ENCODE measurements around the gene PPP1R13B.
A peak's percentile ranks its signal among the peaks of the same experiment; 100 is the strongest.

The PPP1R13B gene

GRCh38 chr14:103710771-103711377 is 136.5 kb downstream of the PPP1R13B start:
- no peak for TF ChIP-seq CTCF (IDR thresholded peaks at IDR 0.05; ENCODE audit: low read depth, low read length, missing control alignments)
- DNase-seq (ENCODE audit: extremely low read depth, low read depth): no peak
- no peak overlapping the region for H3K4me3 ChIP-seq (replicated peaks; ENCODE audit: low read depth, low read length)

GRCh38 chr14:103709814-103710213 is 137.6 kb downstream of the PPP1R13B start:
- no peak overlapping the region for H3K4me3 ChIP-seq (replicated peaks; ENCODE audit: low read depth, low read length)
- DNase-seq (ENCODE audit: extremely low read depth, low read depth): no peak
- no peak for TF ChIP-seq CTCF (IDR thresholded peaks at IDR 0.05; ENCODE audit: low read depth, low read length, missing control alignments)

- DNase-seq (ENCODE audit: extremely low read depth, low read depth): no peak
These were observed 138.6 kb downstream of the PPP1R13B start for GRCh38 chr14:103708750-103709187.

DNA sequence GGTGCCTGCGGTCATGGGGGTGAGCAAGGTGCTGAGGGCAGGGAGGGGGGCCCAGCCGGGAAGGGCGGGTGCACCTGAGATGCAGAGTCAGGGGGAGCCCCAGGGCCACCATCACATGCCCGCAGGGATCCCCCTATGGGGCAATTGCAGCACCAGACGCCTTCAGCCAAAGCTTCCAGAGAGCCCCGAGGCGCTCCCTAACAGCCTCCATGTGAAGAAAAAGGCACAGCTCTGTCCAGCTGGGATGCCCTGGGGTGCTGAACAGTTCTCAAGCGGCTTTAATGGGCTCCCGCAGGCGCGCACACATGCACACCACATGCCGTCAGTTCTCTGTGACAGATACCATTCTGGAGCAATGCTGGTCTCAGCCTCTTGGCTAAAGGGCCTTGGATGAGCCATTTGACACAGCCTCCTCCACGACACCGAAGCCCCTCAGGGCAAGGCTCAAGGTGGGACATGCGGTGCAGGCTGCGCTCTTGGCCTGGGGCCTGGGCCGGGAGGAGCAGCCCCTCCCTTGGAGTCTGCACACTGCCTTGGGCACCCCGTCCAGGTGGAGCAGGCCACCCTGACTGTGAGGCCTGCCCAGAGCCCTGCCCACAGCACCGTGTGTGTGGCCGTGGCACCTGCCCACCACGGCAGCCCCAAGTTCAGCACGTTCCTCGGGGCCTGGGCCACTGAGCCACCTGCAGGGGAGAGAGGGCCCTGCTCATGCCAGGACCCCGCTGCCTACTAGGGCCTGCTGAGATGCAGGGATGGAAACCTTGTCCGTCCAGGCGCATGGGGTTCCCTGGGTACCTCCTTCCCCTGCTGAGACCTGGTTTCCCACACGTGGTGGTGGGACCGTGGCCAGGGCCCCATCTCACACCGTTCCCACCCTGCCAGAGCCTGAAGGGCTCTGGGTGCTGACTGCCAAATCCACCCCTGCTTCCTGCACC is 139.8 kb downstream of the PPP1R13B start:
- no peak for TF ChIP-seq CTCF (IDR thresholded peaks at IDR 0.05; ENCODE audit: low read depth, low read length, missing control alignments)
- no peak overlapping the region for H3K4me3 ChIP-seq (replicated peaks; ENCODE audit: low read depth, low read length)
- peak; percentile 39 for DNase-seq (ENCODE audit: extremely low read depth, low read depth)

More at GRCh38 chr14:103708750-103709187, 138.6 kb downstream of the PPP1R13B start:
- H3K4me3 ChIP-seq (replicated peaks; ENCODE audit: low read depth, low read length): no peak overlapping the region
- no peak for TF ChIP-seq CTCF (IDR thresholded peaks at IDR 0.05; ENCODE audit: low read depth, low read length, missing control alignments)

GRCh38 chr14:103706551-103707328 is 140.6 kb downstream of the PPP1R13B start:
- TF ChIP-seq CTCF (IDR thresholded peaks at IDR 0.05; ENCODE audit: low read depth, low read length, missing control alignments): no peak
- DNase-seq (ENCODE audit: extremely low read depth, low read depth): no peak
- no peak overlapping the region for H3K4me3 ChIP-seq (replicated peaks; ENCODE audit: low read depth, low read length)

DNA sequence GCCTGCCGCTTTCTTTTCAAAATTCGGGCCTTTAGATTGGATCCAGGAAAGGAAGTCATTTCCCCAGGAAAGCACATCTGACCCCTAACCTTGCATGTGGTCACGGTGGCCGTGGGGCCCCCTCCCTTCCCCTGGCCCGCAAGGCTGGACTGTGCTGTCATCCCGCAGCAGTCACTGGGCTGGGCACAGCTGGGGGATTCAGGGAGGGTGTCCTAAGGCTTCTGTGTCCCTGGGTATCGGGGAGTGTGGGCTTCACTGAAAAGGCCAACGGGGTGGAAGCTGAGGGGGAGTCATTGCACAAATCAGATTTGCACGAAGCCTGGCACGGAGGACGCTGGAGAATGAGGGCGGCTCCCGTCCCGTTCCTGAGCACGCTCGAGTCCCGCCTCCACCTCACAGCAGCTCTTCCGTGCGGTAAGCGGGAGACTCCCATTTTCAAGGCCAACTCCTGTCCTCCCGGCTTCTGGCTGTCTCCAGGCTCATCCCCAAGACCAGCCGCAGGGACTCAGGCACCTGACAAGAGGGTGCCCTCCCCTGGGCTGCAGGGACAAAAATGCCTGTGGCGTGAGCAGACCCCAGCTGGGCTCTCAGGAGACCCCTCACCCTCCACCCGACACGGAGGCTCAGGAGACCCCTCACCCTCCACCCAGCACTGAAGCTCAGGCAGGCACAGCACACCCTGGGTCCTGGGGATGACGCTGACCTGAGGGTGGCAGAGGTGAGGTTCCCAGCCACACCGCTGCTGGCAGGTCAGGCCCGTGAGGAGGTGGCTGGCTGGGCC is 141.7 kb downstream of the PPP1R13B start:
- no peak for TF ChIP-seq CTCF (IDR thresholded peaks at IDR 0.05; ENCODE audit: low read depth, low read length, missing control alignments)
- DNase-seq (ENCODE audit: extremely low read depth, low read depth): no peak
- H3K4me3 ChIP-seq (replicated peaks; ENCODE audit: low read depth, low read length): no peak overlapping the region

Measured in HFF-Myc (cell line).